HEK293 (cell line): ENCODE measurements around the gene RAI14.

Experiments
- CTCF ChIA-PET: fragments of 350-600 bp; formaldehyde crosslinking; extraction: SDS; loops from one replicate; lab custom pipeline; 2021; ENCODE audit warnings: antibody characterized with exemption; lab: Yijun Ruan, JAX
- POLR2A ChIA-PET: fragments of 300-600 bp; formaldehyde crosslinking; extraction: SDS; loops from one replicate; lab custom pipeline; 2020; ENCODE audit warnings: antibody characterized with exemption, inconsistent platforms; lab: Yijun Ruan, JAX
- H3K27ac ChIP-seq: fragments of 200-500 bp; sonication (Bioruptor generic); 2 replicates; pipeline ENCODE4 v1.5.1; 2014; ENCODE audit warnings: low read depth, low read length, control low read depth, inconsistent platforms; ENCODE audit errors: extremely low read depth
- H3K36me3 ChIP-seq, 2 experiments: fragments of 200-500 bp in 1 of 2; sonication (Bioruptor generic) in 1 of 2; 1 replicate in 1 of 2; 2 replicates in 1 of 2; pipeline ENCODE4 v1.5.1; 2014 to 2017; ENCODE audit warnings: inconsistent platforms in 2 of 2, low read length in 2 of 2; ENCODE audit not compliant: control insufficient read depth in 2 of 2, insufficient read depth in 1 of 2
- H3K4me1 ChIP-seq: fragments of 200-500 bp; sonication (Bioruptor generic); 2 replicates; pipeline ENCODE4 v1.5.1; 2014; ENCODE audit warnings: mild to moderate bottlenecking, low read length, inconsistent platforms; ENCODE audit not compliant: control insufficient read depth, insufficient read depth
- H3K4me3 ChIP-seq: 2 replicates; pipeline ENCODE4 v1.5.1; 2011; ENCODE audit warnings: low read depth, mild to moderate bottlenecking, control low read depth, low read length, moderate library complexity
- H3K9me3 ChIP-seq: fragments of 200-500 bp; sonication (Bioruptor generic); 2 replicates; pipeline ENCODE4 v1.5.1; 2014; ENCODE audit warnings: low read depth, low read length, inconsistent platforms; ENCODE audit not compliant: control insufficient read depth, insufficient read depth
- BCL11A ChIP-seq: fragments of 450-650 bp; formaldehyde crosslinking; IDR thresholded peaks from 2 replicates; pipeline ENCODE4 v1.5.1; 2016; ENCODE audit warnings: low read depth, missing biosample characterization, missing genetic modification characterization
- FEZF1 ChIP-seq: fragments of 450-650 bp; formaldehyde crosslinking; IDR thresholded peaks from 2 replicates; pipeline ENCODE4 v1.5.1; 2016; ENCODE audit warnings: missing biosample characterization, missing genetic modification characterization
- GFI1B ChIP-seq: fragments of 450-650 bp; formaldehyde crosslinking; IDR thresholded peaks from 2 replicates; pipeline ENCODE4 v1.5.1; 2016; ENCODE audit warnings: missing biosample characterization, missing genetic modification characterization
- SP7 ChIP-seq: fragments of 450-650 bp; formaldehyde crosslinking; IDR thresholded peaks from 2 replicates; pipeline ENCODE4 v1.5.1; 2016; ENCODE audit warnings: missing biosample characterization, missing genetic modification characterization
- ZNF114 ChIP-seq: fragments of 450-650 bp; formaldehyde crosslinking; IDR thresholded peaks from 2 replicates; pipeline ENCODE4 v1.5.0; 2017; ENCODE audit warnings: missing biosample characterization, missing genetic modification characterization
- ZNF248 ChIP-seq: fragments of 450-650 bp; formaldehyde crosslinking; IDR thresholded peaks from 2 replicates; pipeline ENCODE4 v1.5.1; 2017; ENCODE audit warnings: missing biosample characterization, missing genetic modification characterization
- ZNF423 ChIP-seq: fragments of 450-650 bp; formaldehyde crosslinking; IDR thresholded peaks from 2 replicates; pipeline ENCODE4 v1.5.1; 2016; ENCODE audit warnings: missing biosample characterization, missing genetic modification characterization
- ZNF510 ChIP-seq: fragments of 450-650 bp; formaldehyde crosslinking; IDR thresholded peaks from 2 replicates; pipeline ENCODE4 v1.5.1; 2018; ENCODE audit warnings: mild to moderate bottlenecking, missing genetic modification characterization, missing biosample characterization; ENCODE audit not compliant: insufficient replicate concordance
- ZNF561 ChIP-seq: fragments of 450-650 bp; IDR thresholded peaks from 2 replicates; pipeline ENCODE4 v1.5.1; 2018; ENCODE audit warnings: missing biosample characterization, missing genetic modification characterization, borderline replicate concordance
- ZNF629 ChIP-seq: fragments of 450-650 bp; formaldehyde crosslinking; IDR thresholded peaks from 2 replicates; pipeline ENCODE4 v1.5.1; 2017; ENCODE audit warnings: missing biosample characterization, missing genetic modification characterization
- ZNF670 ChIP-seq: fragments of 450-650 bp; formaldehyde crosslinking; IDR thresholded peaks from 2 replicates; pipeline ENCODE4 v1.5.1; 2016; ENCODE audit warnings: missing biosample characterization, missing genetic modification characterization, low read depth
- ZNF747 ChIP-seq: fragments of 450-650 bp; formaldehyde crosslinking; IDR thresholded peaks from 2 replicates; pipeline ENCODE4 v1.5.1; 2016; ENCODE audit warnings: missing biosample characterization, missing genetic modification characterization
- ZNF791 ChIP-seq: fragments of 450-650 bp; formaldehyde crosslinking; IDR thresholded peaks from 2 replicates; pipeline ENCODE4 v1.5.1; 2016; ENCODE audit warnings: missing biosample characterization, missing genetic modification characterization
- TF ChIP-seq, protein P1 (sequence below): fragments of 450-650 bp; formaldehyde crosslinking; IDR thresholded peaks from 2 replicates; pipeline ENCODE4 v1.5.1; 2016; ENCODE audit warnings: missing biosample characterization, missing genetic modification characterization
- TF ChIP-seq, protein P2 (sequence below): fragments of 450-650 bp; formaldehyde crosslinking; IDR thresholded peaks from 2 replicates; pipeline ENCODE4 v1.5.1; 2016; ENCODE audit warnings: missing biosample characterization, missing genetic modification characterization

The RAI14 gene

DNA sequence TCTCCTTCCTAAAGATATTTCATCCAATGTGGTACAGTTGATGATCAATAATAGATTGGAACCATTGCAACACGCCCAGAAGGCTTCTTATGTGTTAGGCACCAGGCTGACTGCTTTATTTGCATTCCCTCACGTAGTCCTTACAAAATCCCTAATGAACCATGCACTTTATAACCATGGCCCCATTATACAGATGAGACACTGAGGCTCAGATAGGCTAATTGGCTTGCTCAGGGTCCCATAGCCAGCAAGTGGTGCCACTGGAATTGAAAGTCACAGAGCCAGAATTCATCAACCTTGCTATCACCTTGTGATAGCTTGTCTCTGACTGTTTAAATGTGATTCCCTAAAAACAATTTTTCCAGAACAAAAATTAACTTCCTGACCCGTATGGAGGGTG, 27.8 kb upstream of the RAI14 start:
- ChIA-PET CTCF (interaction anchor here (0.6 to 3.0 kb wide), 4 partner anchors 11 to 270 kb away, joined by 3 to 10 read pairs (median 4); no protein-coding TSS in a partner anchor), POLR2A (no interaction called here)
- H3K4me1 ChIP-seq = peaks cover 8% of the 10 kb centered on the region

DNA sequence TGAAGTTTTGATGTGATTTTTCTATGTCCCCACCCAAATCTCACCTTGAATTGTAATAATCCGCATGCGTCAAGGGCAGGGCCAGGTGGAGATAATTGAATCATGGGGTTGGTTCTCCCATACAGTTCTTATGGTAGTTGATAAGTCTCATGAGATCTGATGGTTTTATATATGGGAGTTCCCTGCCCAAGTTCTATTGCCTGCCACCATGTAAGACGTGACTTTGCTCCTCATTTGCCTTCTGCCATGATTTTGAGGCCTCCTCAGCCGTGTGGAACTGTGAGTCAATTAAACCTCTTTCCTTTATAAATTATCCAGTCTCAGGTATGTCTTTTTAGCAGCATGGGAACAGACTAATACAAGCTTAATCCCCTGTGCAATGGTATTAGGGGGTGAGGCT, 25.5 kb upstream of the RAI14 start:
- no peak overlapping the region for H3K27ac ChIP-seq
- H3K9me3 ChIP-seq = no peaks in the 10 kb centered on the region
- no peaks in the 10 kb centered on the region for H3K36me3 ChIP-seq
- ChIA-PET CTCF (no interaction called here), POLR2A (no interaction called here)
- H3K4me1 ChIP-seq = peaks cover 5% of the 10 kb centered on the region
- TF ChIP-seq ZNF747 = no peak
- TF ChIP-seq SP7 (tag by site-specific recombination) = no peak
- TF ChIP-seq, protein P1, sequence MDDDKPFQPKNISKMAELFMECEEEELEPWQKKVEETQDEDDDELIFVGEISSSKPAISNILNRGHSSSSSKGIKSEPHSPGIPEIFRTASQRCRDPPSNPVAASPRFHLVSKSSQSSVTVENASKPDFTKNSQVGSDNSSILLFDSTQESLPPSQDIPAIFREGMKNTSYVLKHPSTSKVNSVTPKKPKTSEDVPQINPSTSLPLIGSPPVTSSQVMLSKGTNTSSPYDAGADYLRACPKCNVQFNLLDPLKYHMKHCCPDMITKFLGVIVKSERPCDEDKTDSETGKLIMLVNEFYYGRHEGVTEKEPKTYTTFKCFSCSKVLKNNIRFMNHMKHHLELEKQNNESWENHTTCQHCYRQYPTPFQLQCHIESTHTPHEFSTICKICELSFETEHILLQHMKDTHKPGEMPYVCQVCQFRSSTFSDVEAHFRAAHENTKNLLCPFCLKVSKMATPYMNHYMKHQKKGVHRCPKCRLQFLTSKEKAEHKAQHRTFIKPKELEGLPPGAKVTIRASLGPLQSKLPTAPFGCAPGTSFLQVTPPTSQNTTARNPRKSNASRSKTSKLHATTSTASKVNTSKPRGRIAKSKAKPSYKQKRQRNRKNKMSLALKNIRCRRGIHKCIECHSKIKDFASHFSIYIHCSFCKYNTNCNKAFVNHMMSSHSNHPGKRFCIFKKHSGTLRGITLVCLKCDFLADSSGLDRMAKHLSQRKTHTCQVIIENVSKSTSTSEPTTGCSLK (tag by site-specific recombination) = no peak
- TF ChIP-seq, protein P2, sequence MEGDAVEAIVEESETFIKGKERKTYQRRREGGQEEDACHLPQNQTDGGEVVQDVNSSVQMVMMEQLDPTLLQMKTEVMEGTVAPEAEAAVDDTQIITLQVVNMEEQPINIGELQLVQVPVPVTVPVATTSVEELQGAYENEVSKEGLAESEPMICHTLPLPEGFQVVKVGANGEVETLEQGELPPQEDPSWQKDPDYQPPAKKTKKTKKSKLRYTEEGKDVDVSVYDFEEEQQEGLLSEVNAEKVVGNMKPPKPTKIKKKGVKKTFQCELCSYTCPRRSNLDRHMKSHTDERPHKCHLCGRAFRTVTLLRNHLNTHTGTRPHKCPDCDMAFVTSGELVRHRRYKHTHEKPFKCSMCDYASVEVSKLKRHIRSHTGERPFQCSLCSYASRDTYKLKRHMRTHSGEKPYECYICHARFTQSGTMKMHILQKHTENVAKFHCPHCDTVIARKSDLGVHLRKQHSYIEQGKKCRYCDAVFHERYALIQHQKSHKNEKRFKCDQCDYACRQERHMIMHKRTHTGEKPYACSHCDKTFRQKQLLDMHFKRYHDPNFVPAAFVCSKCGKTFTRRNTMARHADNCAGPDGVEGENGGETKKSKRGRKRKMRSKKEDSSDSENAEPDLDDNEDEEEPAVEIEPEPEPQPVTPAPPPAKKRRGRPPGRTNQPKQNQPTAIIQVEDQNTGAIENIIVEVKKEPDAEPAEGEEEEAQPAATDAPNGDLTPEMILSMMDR (tag by site-specific recombination) = no peak
- no peak for TF ChIP-seq FEZF1 (tag by site-specific recombination)
- no peak for TF ChIP-seq ZNF114 (tag by site-specific recombination)
- no peak for TF ChIP-seq ZNF561 (tag by site-specific recombination)
- no peak for TF ChIP-seq ZNF510 (tag by site-specific recombination)
- no peak for TF ChIP-seq ZNF423 (tag by site-specific recombination)
- no peak overlapping the region for H3K4me3 ChIP-seq

More for the DNA sequence above, 27.8 kb upstream of the RAI14 start:
- Histone ChIP-seq H3K9me3 (no peaks in the 10 kb centered on the region), H3K4me3 (no peak overlapping the region)
- no peak for TF ChIP-seq ZNF510 (tag by site-specific recombination)
- TF ChIP-seq, all 188 proteins: peak for 0
- Histone ChIP-seq H3K36me3 (no peaks in the 10 kb centered on the region), H3K27ac (no peak overlapping the region)

DNA sequence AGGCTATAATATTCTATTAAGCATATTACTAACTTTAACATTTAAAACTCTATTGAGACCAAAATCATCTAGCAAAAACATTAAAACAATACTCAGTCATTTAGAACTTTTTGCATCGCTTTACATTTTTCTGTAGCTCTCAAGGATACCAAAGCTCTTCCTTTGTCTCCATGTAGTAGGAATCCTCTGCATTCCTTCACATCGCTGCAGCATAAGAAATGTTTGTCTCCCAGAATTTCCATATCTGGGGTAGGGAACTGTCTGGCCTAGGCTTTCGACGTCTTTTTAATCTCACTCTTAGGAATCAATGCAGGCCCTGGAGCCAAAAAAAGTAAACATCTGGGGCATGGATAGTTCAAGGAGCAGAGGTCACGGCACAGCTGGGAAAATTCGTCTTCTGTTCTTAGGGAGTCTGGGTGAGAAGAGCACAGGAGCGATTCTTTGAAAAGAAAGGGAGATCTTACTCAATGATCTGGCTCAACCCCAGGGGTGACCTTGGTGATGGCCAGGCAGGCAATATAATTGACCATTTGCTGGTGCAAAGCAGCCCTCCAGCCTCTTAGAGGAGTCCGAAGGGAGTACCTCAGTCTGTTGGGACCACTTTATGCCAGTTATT, 23.2 kb upstream of the RAI14 start:
- Histone ChIP-seq H3K36me3 (no peaks in the 10 kb centered on the region), H3K9me3 (no peaks in the 10 kb centered on the region), H3K4me1 (no peaks in the 10 kb centered on the region), H3K27ac (no peak overlapping the region), H3K4me3 (no peak overlapping the region)
- POLR2A ChIA-PET = no interaction called here
- CTCF ChIA-PET = no interaction called here
- TF ChIP-seq BCL11A (tag by site-specific recombination) (no peak), ZNF248 (tag by site-specific recombination) (no peak), ZNF791 (tag by site-specific recombination) (no peak)

DNA sequence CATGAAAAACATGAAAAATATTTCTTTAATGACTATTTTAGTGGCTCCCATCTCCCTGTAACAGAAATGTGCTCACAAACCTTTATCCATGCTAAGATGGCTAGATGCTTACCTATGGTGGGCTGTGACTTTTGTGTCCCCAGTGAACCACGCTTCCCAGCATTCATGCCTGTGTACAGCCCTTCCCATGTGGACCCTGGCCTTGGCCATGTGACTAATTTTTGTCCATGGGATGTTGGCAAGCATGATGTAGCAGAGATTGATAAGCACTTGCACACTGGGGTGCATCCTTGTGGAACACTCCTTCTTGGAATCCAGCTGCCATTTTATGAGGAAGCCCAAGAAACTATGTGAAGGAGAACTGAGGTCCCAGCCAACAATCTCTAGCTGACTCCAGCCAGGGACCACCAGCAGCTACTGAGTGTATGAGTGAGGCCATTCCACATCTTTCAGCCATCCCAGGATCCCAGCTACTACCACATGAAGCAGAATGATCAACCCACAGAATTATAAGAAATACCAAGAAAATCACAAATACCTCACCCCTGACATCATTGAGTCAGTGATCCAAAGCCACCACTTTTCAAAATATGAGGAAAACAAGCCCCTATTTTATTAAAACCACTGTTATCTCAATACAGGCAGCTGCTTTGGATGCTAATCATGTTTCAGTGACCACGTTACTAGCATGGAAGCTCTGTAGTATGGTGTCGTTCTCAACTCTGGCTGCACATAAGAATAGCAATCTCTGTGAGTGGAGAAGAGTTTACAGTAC, 16.1 kb upstream of the RAI14 start:
- ChIA-PET CTCF (no interaction called here), POLR2A (no interaction called here)
- Histone ChIP-seq H3K4me3 (no peak overlapping the region), H3K4me1 (no peaks in the 10 kb centered on the region), H3K27ac (no peak overlapping the region), H3K9me3 (no peaks in the 10 kb centered on the region), H3K36me3 (no peaks in the 10 kb centered on the region)
- TF ChIP-seq ZNF670 (tag by site-specific recombination) (no peak), GFI1B (tag by site-specific recombination) (no peak), ZNF629 (tag by site-specific recombination) (no peak), ZNF561 (tag by site-specific recombination) (no peak), ZNF248 (tag by site-specific recombination) (no peak)
